ENCODE measurements around the gene TSPEAR. TPM values are rescaled to one million over a fixed set of nuclear protein-coding genes. Genes with fewer than 3 reads are reported as not detected.

TSPEAR gene
- total RNA-seq, 1 experiment from 2014 or later = not detected

DNA sequence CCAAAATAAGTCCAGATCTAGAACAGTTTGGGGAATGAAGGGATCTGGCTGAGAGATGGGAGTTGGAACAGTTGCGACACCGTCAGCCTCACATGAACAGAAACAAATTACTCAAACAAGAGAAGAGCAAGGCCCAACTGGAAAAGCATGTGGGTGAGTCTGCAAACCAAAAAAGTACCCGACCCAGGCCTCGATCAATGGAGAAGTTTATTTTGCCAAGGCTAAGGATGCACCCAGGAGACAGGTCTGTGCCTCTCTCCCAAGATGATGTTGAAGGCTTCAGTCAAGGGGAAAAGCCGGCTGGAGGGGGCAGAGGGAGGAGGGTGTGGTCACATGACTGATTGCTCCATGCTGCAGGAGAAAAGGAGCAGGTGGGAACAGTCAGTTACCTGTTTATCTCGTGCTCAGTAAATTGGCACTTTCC, 213.7 kb downstream of the TSPEAR start:
- no peak overlapping the region for H3K4me3 ChIP-seq (ENCODE audit: low read length)
- no peak overlapping the region for H3K27ac ChIP-seq (ENCODE audit: low read length)
- H4K20me1 ChIP-seq (ENCODE audit: insufficient read depth, low read depth, low read length) = no peaks in the 10 kb centered on the region
- H3K79me2 ChIP-seq (ENCODE audit: low read length) = no peaks in the 10 kb centered on the region
- no peak overlapping the region for H3K4me2 ChIP-seq (ENCODE audit: low read depth, low read length, poor library complexity, severe bottlenecking)
- no peaks in the 10 kb centered on the region for H3K27me3 ChIP-seq (ENCODE audit: low read length)
- no peak overlapping the region for H2AFZ ChIP-seq (ENCODE audit: low read length)
- H3K9me3 ChIP-seq (ENCODE audit: low read length) = no peaks in the 10 kb centered on the region; the same call in 1 of the 2 replicates
- no peaks in the 10 kb centered on the region for H3K9me2 ChIP-seq (replicated peaks; ENCODE audit: insufficient read depth, low read length)
- DNase-seq = no peak
- no peak overlapping the region for H3K9ac ChIP-seq (ENCODE audit: low read length)
- H3K36me3 ChIP-seq (ENCODE audit: insufficient read depth, low read length) = no peaks in the 10 kb centered on the region
- H3K4me1 ChIP-seq (ENCODE audit: low read length) = no peaks in the 10 kb centered on the region

DNA sequence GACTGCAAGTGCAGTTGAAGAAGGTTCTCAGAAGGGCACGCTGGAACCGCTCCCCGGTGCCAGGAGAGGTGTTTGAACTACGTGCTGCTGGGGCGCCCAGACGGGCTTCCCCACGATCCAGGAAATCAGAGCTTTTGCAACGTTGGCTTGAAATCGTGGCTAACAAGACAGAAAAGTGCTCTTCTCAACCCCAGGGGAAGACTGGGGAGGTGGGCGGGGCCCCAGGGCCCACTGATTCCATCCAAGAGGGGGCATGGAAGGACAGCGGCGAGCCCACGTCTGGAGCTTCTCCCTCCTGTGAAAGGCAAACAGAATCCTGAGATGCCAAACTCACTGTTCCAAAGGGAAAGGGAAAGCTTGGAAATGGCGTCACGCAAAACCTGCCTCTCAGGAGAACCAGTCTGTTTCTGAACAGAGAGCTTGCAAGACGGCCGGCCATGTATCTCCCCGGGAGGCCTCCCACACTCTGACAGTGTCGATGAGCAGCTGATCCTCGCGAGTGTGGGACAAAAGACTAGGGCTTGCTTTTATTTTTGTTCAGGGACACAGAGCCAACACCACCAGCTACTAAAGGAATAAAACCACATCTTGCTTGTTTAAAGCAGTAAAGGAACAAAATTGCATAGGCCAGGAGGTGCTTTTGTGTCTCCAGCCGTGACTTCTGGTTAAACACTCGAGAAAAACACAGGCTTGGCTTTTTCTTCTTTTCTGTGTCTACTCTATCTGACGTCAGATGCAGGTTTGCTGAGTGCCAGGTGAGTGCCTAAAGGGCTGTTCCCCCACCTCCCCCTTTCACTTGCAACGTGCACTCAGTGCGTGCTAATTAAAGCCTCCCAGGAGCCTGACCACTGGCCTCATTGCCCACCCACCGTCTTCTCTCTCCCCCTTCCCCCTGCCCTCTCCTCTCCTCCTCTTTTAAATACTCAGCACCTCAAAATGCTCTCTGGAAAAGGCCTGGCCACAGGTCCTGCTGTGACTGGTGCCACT, 214.5 kb downstream of the TSPEAR start:
- Histone ChIP-seq H3K4me3 (ENCODE audit: low read length) (no peak overlapping the region), H2AFZ (ENCODE audit: low read length) (no peak overlapping the region), H3K9me3 (ENCODE audit: low read length) (no peaks in the 10 kb centered on the region; the same call in 1 of the 2 replicates), H3K27me3 (ENCODE audit: low read length) (no peaks in the 10 kb centered on the region), H3K4me2 (ENCODE audit: low read depth, low read length, poor library complexity, severe bottlenecking) (no peak overlapping the region), H3K36me3 (ENCODE audit: insufficient read depth, low read length) (no peaks in the 10 kb centered on the region), H3K9ac (ENCODE audit: low read length) (no peak overlapping the region), H3K9me2 (replicated peaks; ENCODE audit: insufficient read depth, low read length) (no peaks in the 10 kb centered on the region), H4K20me1 (ENCODE audit: insufficient read depth, low read depth, low read length) (no peaks in the 10 kb centered on the region), H3K79me2 (ENCODE audit: low read length) (no peaks in the 10 kb centered on the region), H3K27ac (ENCODE audit: low read length) (no peak overlapping the region), H3K4me1 (ENCODE audit: low read length) (no peaks in the 10 kb centered on the region)
- DNase-seq = no peak

GRCh38 chr21:44495611-44496563, 215.5 kb downstream of the TSPEAR start:
- H3K9me2 ChIP-seq (replicated peaks; ENCODE audit: insufficient read depth, low read length) = no peaks in the 10 kb centered on the region
- no peak overlapping the region for H2AFZ ChIP-seq (ENCODE audit: low read length)
- no peaks in the 10 kb centered on the region for H3K4me1 ChIP-seq (ENCODE audit: low read length)
- no peak for DNase-seq
- H3K9ac ChIP-seq (ENCODE audit: low read length) = no peak overlapping the region
- no peaks in the 10 kb centered on the region for H3K79me2 ChIP-seq (ENCODE audit: low read length)
- no peak overlapping the region for H3K27ac ChIP-seq (ENCODE audit: low read length)
- no peaks in the 10 kb centered on the region for H3K27me3 ChIP-seq (ENCODE audit: low read length)
- no peaks in the 10 kb centered on the region for H3K36me3 ChIP-seq (ENCODE audit: insufficient read depth, low read length)
- H3K4me2 ChIP-seq (ENCODE audit: low read depth, low read length, poor library complexity, severe bottlenecking) = no peak overlapping the region
- H3K9me3 ChIP-seq (ENCODE audit: low read length) = no peaks in the 10 kb centered on the region; the same call in 1 of the 2 replicates
- H4K20me1 ChIP-seq (ENCODE audit: insufficient read depth, low read depth, low read length) = no peaks in the 10 kb centered on the region
- no peak overlapping the region for H3K4me3 ChIP-seq (ENCODE audit: low read length)

DNA sequence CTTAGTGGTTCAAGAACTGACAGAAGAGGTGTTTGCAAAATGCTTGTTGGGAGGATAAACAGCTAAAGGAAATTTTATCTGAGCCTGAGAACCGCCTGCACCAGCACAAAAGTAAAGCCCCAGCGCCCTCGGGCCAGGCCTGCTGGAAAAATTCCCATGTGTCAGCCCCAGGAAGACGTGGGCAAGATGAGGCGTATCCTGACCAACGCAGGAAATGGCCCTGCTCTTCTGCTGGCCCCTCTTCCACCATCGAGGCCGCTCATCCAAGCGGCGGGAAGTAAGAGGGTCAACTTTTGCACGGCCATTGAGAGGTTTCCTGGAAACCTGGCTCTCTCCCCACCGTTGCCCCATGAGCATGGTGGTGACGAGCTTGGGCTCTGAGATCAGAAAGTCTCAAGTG, 216.4 kb downstream of the TSPEAR start:
- H3K79me2 ChIP-seq (ENCODE audit: low read length) = no peaks in the 10 kb centered on the region
- no peak overlapping the region for H3K4me3 ChIP-seq (ENCODE audit: low read length)
- no peak overlapping the region for H3K27ac ChIP-seq (ENCODE audit: low read length)
- H2AFZ ChIP-seq (ENCODE audit: low read length) = no peak overlapping the region
- no peaks in the 10 kb centered on the region for H3K36me3 ChIP-seq (ENCODE audit: insufficient read depth, low read length)
- H3K9me2 ChIP-seq (replicated peaks; ENCODE audit: insufficient read depth, low read length) = no peaks in the 10 kb centered on the region
- no peak for DNase-seq
- no peak overlapping the region for H3K4me2 ChIP-seq (ENCODE audit: low read depth, low read length, poor library complexity, severe bottlenecking)
- no peak overlapping the region for H3K9ac ChIP-seq (ENCODE audit: low read length)
- H3K9me3 ChIP-seq (ENCODE audit: low read length) = no peaks in the 10 kb centered on the region; the same call in 1 of the 2 replicates
- no peaks in the 10 kb centered on the region for H3K27me3 ChIP-seq (ENCODE audit: low read length)
- H4K20me1 ChIP-seq (ENCODE audit: insufficient read depth, low read depth, low read length) = no peaks in the 10 kb centered on the region
- H3K4me1 ChIP-seq (ENCODE audit: low read length) = no peaks in the 10 kb centered on the region

DNA sequence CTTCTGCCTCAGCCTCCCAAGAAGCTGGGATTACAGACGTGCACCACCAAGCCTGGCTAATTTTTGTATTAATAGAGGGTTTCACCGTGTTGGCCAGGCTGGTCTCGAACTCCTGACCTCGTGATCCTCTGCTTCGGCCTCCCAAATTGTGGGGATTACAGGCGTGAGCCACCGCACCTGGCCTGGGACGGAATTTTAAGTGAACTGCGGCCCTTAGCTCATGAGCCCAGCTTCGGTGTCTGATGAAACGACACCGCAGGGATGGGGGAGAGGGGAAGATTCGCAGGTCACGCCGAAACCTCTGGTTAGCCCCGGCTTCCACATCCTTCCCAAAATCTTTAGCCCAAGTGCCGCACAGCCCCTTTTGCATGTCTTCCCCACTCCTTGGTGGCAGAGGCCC, 217.0 kb downstream of the TSPEAR start:
- no peak overlapping the region for H2AFZ ChIP-seq (ENCODE audit: low read length)
- no peaks in the 10 kb centered on the region for H3K27me3 ChIP-seq (ENCODE audit: low read length)
- H3K36me3 ChIP-seq (ENCODE audit: insufficient read depth, low read length) = no peaks in the 10 kb centered on the region
- DNase-seq = no peak
- no peaks in the 10 kb centered on the region for H3K4me1 ChIP-seq (ENCODE audit: low read length)
- no peaks in the 10 kb centered on the region for H3K9me2 ChIP-seq (replicated peaks; ENCODE audit: insufficient read depth, low read length)
- no peak overlapping the region for H3K9ac ChIP-seq (ENCODE audit: low read length)
- H4K20me1 ChIP-seq (ENCODE audit: insufficient read depth, low read depth, low read length) = no peaks in the 10 kb centered on the region
- no peaks in the 10 kb centered on the region; the same call in 1 of the 2 replicates for H3K9me3 ChIP-seq (ENCODE audit: low read length)
- H3K4me3 ChIP-seq (ENCODE audit: low read length) = no peak overlapping the region
- no peak overlapping the region for H3K27ac ChIP-seq (ENCODE audit: low read length)
- H3K79me2 ChIP-seq (ENCODE audit: low read length) = no peaks in the 10 kb centered on the region
- H3K4me2 ChIP-seq (ENCODE audit: low read depth, low read length, poor library complexity, severe bottlenecking) = no peak overlapping the region

GRCh38 chr21:44492567-44493385, 218.6 kb downstream of the TSPEAR start:
- H4K20me1 ChIP-seq (ENCODE audit: insufficient read depth, low read depth, low read length) = no peaks in the 10 kb centered on the region
- no peak overlapping the region for H3K9ac ChIP-seq (ENCODE audit: low read length)
- no peaks in the 10 kb centered on the region for H3K36me3 ChIP-seq (ENCODE audit: insufficient read depth, low read length)
- H3K9me3 ChIP-seq (ENCODE audit: low read length) = no peaks in the 10 kb centered on the region; the same call in 1 of the 2 replicates
- no peak overlapping the region for H2AFZ ChIP-seq (ENCODE audit: low read length)
- no peaks in the 10 kb centered on the region for H3K27me3 ChIP-seq (ENCODE audit: low read length)
- H3K9me2 ChIP-seq (replicated peaks; ENCODE audit: insufficient read depth, low read length) = no peaks in the 10 kb centered on the region
- no peak overlapping the region for H3K4me3 ChIP-seq (ENCODE audit: low read length)
- H3K4me2 ChIP-seq (ENCODE audit: low read depth, low read length, poor library complexity, severe bottlenecking) = no peak overlapping the region
- H3K4me1 ChIP-seq (ENCODE audit: low read length) = no peaks in the 10 kb centered on the region
- H3K27ac ChIP-seq (ENCODE audit: low read length) = no peak overlapping the region
- DNase-seq = no peak
- no peaks in the 10 kb centered on the region for H3K79me2 ChIP-seq (ENCODE audit: low read length)

- H3K4me1 ChIP-seq (ENCODE audit: low read length) = no peaks in the 10 kb centered on the region
- no peaks in the 10 kb centered on the region for H3K9me2 ChIP-seq (replicated peaks; ENCODE audit: insufficient read depth, low read length)
- no peak for DNase-seq
- H2AFZ ChIP-seq (ENCODE audit: low read length) = no peak overlapping the region
- no peaks in the 10 kb centered on the region for H3K36me3 ChIP-seq (ENCODE audit: insufficient read depth, low read length)
- no peak overlapping the region for H3K4me3 ChIP-seq (ENCODE audit: low read length)
- no peaks in the 10 kb centered on the region for H3K79me2 ChIP-seq (ENCODE audit: low read length)
- no peaks in the 10 kb centered on the region; the same call in 1 of the 2 replicates for H3K9me3 ChIP-seq (ENCODE audit: low read length)
- no peaks in the 10 kb centered on the region for H4K20me1 ChIP-seq (ENCODE audit: insufficient read depth, low read depth, low read length)
- no peak overlapping the region for H3K27ac ChIP-seq (ENCODE audit: low read length)
- H3K27me3 ChIP-seq (ENCODE audit: low read length) = no peaks in the 10 kb centered on the region
- no peak overlapping the region for H3K4me2 ChIP-seq (ENCODE audit: low read depth, low read length, poor library complexity, severe bottlenecking)
- H3K9ac ChIP-seq (ENCODE audit: low read length) = no peak overlapping the region
Measured at GRCh38 chr21:44490816-44491215, 220.6 kb downstream of the TSPEAR start.
